Stimulated activated CD4-positive, alpha-beta T cell treated with anti-CD3 and anti-CD28 coated beads, Interleukin-4, amount 100 ng/mL, for 4 hours (primary cell): ENCODE measurements around the gene CALCOCO1.
"Not testable (repeated sequence)": the region's sequence is repeated elsewhere in the genome, so short reads cannot be mapped to it uniquely, and the experiment has no call there.

Experiments used
- DNase-seq, 2 experiments: peaks; one replicate each; pipeline ENCODE4 v3.0.0-alpha.2; 2020

The CALCOCO1 gene, protein sequence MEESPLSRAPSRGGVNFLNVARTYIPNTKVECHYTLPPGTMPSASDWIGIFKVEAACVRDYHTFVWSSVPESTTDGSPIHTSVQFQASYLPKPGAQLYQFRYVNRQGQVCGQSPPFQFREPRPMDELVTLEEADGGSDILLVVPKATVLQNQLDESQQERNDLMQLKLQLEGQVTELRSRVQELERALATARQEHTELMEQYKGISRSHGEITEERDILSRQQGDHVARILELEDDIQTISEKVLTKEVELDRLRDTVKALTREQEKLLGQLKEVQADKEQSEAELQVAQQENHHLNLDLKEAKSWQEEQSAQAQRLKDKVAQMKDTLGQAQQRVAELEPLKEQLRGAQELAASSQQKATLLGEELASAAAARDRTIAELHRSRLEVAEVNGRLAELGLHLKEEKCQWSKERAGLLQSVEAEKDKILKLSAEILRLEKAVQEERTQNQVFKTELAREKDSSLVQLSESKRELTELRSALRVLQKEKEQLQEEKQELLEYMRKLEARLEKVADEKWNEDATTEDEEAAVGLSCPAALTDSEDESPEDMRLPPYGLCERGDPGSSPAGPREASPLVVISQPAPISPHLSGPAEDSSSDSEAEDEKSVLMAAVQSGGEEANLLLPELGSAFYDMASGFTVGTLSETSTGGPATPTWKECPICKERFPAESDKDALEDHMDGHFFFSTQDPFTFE

DNA sequence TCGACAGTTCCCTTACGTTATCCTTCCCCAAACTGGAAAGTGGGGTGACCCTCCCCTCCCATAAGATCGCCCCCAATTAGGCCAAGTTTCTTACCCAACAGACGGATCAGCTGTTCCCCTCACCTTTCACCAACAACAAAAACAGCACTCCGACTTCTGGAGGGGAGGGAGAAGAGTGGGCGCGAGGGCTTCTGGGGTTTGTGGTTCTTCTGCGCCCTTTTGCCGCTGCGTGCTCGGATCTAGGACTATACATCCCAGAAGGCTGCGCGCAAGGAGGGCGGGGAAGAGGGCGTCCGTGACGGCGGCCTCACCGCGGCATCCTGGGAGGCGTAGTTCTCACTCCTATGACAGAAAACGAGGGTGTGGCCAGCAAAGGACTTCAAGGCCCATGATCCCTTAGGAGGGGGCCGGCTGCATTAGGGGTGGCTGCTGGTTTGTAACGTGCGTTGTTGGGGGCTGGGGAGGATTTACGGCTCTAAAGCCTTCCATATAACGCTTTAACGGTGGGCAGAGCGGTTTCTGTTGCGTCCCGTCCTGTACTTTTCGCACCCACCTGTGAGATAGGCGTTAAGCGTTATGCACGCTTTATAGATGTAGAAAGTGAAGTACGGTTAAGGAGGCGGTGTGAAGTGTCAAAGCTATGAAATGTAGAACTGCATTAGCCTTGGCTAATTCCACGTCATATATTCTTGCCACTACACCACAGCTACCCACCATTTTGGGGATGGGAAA lies at the start of gene CALCOCO1:
CALCOCO1 (minus strand) TSS at position 143 of the 732 bp plus-strand sequence. CDS start 2,210 bp downstream, outside the sequence.
- DNase-seq, result peak; percentile 92 to 98

- no peak for DNase-seq
Measured at GRCh38 chr12:53776872-53777271, 49.6 kb upstream of the CALCOCO1 start.

DNA sequence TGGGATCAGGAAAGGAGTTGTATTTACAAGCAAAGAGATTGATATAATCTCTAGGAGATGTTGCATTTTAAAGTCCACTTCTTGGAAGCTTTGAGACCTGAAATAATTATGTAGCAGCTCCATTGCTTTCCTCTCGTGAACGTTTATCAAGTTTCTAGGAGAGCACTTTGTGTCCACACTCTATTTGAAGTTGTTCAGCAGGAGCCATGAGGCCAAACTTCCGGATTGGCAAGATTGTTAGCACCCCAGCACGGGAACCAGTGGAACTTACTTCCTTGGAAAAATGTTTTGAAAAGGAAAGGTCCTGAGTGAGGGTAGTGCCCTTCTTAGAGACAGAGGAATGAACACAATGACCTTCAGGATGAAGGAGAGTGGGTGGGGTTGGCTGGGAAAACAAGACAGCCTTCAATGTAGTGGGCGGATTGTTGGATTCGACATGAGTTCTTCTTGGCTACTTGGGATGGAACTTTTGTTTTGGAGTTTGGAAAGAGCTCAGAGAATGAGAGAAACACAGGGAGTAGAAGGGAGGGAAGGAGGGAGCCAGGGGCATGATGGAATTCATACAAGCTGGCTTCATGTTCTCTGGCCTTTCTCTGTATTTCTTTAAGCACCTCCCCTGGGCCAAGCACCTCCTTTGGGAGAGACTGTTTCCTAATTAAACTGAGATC lies 48.4 kb upstream of the CALCOCO1 start:
- no peak for DNase-seq

DNA sequence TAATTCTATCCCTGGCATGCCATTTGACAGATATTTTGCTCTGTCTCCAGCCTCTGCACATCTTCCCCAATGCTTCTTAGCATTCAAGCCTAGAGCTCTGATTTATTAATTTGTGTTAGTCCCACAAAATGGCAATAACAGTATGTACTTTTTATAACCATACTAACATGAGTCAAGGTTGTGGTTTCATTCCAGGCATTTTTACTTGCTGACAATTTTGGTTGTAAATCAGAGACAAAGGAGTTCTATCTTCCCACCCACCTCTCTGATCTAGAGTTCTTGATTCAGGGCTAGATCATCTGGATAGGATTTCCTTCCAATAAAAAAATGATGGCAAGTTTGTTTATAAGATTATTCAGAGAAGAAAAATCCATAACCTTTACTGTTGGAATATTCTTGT lies 43.0 kb upstream of the CALCOCO1 start:
- DNase-seq, result no peak

GRCh38 chr12:53768976-53769375 lies 41.7 kb upstream of the CALCOCO1 start:
- DNase-seq, result no peak

- DNase-seq, result no peak
Measured at GRCh38 chr12:53766881-53767280, 39.6 kb upstream of the CALCOCO1 start.

DNA sequence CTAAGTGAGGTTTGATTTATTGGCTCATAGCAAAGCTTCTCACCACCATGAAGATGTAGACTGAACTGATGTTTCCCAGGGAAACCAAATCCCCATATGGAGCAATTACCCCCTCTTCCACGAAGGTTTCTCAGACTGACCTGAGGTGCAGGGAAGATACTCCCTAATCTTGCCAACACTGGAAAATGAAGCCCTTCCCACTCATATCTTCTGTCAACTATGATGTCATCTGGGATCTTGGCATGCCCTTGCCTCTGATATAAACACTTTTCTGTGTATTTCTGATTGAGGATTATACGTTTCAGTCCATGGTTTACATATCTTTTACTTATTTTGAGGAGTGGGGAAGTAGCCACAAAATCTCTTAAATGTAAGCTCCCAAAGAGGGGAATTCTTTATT lies 38.6 kb upstream of the CALCOCO1 start:
- DNase-seq, result no peak

DNA sequence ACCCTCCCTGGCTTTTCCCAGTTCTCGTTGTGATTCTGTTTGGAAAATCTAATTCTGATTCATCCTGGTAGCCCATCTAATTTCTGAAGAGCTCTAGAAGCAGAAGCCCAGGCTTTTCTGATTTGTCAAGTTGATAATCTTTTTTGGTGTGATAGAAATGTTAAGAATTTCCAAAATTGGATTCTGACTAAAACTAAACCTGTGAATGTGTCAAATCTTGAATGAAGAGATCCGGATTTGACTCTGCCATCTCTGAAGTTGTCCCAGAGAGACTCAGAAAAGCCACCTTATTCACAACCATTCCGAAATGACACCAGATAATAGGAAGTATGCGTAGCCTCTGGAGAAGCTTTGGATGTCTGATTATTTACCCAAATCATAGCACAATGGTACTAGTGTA lies 37.4 kb upstream of the CALCOCO1 start:
- DNase-seq, result no peak

GRCh38 chr12:53762793-53763192 lies 35.5 kb upstream of the CALCOCO1 start:
- not testable (repeated sequence) for DNase-seq

- no peak for DNase-seq
Measured at GRCh38 chr12:53761306-53761705, 34.1 kb upstream of the CALCOCO1 start.

- no peak for DNase-seq
Measured at GRCh38 chr12:53759261-53759660, 32.0 kb upstream of the CALCOCO1 start.

DNA sequence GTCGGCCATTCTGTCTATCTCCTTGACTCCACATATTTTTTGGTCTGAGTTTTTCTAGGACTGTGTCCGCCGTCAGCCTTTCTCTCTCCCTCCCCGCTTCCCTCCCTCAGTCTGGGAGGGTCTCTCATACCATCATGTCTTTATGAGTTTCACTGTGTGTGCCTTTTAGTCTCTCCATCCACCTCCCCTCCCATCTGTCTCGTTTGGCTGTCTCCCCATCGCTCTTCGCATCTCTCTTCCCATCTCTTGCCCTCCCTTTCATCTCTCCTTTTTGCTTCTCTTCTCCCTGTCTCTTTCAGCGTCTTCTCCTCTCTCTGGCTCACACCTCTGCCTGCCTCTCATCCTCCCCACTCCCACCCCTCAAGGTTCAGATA lies 31.5 kb upstream of the CALCOCO1 start:
- no peak for DNase-seq

- DNase-seq, result no peak
Measured at GRCh38 chr12:53758081-53758729, 31.0 kb upstream of the CALCOCO1 start.

GRCh38 chr12:53757101-53757770 lies 30.0 kb upstream of the CALCOCO1 start:
- peak; percentile 62 to 77 for DNase-seq

- no peak for DNase-seq
Measured at GRCh38 chr12:53756300-53757100, 29.2 kb upstream of the CALCOCO1 start.

GRCh38 chr12:53755893-53756292 lies 28.6 kb upstream of the CALCOCO1 start:
- no peak for DNase-seq

- DNase-seq, result no peak
Measured at GRCh38 chr12:53755451-53755891, 28.2 kb upstream of the CALCOCO1 start.

GRCh38 chr12:53754633-53755264 lies 27.5 kb upstream of the CALCOCO1 start:
- no peak for DNase-seq

DNA sequence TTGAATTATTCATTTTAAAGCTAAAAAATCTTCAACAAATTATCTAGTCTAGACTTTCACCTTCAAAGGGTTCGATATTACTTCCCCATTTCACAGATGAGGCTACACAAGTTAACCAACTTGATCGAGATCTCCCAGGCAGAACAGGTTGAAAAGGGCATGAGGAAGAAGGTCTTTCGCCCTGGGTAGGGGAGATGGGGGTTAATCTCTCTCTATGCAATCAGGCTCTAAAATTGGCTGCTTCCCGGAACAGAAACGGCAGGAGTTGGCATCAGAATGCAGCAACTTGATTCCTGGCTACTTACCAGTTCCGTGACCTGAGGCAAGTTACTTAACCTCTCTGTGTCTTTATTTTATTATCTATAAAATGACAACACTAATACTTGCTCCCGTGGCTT lies 26.9 kb upstream of the CALCOCO1 start:
- DNase-seq, result no peak

- no peak for DNase-seq
Measured at GRCh38 chr12:53752621-53753020, 25.4 kb upstream of the CALCOCO1 start.
